ENCODE data around the gene RAB13. TPM values are rescaled to one million over a fixed set of nuclear protein-coding genes. Genes with fewer than 3 reads are reported as not detected.

The RAB13 gene
- total RNA-seq, 4 donors from 2014 or later, result 41.1 to 56.3 (median 46.6) TPM

DNA sequence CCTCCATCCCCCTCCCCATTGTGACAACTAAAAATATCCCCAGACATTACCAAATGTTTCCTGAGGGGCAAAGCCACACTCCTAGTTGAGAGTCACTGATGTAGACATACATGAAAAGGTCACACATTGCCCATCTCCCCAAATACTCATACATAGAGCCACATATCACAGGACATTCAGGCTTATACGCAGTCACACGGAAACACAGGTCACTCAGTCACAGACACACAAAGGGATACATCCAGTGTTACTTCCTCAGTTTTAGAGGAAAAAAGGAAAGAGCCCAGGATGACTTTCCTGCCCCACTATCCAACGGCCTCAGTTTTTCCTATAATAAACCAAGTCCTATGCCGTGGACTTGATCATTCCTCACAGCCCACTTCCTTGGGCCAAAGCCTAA lies 24.7 kb downstream of the RAB13 start:
- Histone ChIP-seq H3K4me3 (peak overlapping the region in 1 of 4 donors; percentile 92), H3K27ac (replicated peaks in 1 of 4) (peak overlapping the region; percentile 94 to 96 (median 95)), H3K36me3 (peaks cover 0 to 21% (median 19%) of the 10 kb centered on the region in 4 donors), H3K27me3 (no peaks in the 10 kb centered on the region), H3K9me3 (no peaks in the 10 kb centered on the region), H3K4me1 (peaks cover 61 to 78% (median 71%) of the 10 kb centered on the region in 4 donors)
- DNase-seq (ENCODE audit: extremely low spot score), result no peak
- intact Hi-C loops (cut with DNase I), result no loop called here
- 87% methylated on average over 4 of the region's 4 CpGs for WGBS
- TF ChIP-seq EP300 (IDR thresholded peaks at IDR 0.05) (no peak), POLR2AphosphoS5 (IDR thresholded peaks at IDR 0.05) (no peak), CTCF (IDR thresholded peaks at IDR 0.05) (no peak), POLR2A (IDR thresholded peaks at IDR 0.05; ENCODE audit: low read depth) (no peak)

GRCh38 chr1:153960206-153960605 lies 25.9 kb downstream of the RAB13 start:
- intact Hi-C loops (cut with DNase I), result no loop called here
- TF ChIP-seq EP300 (IDR thresholded peaks at IDR 0.05) (no peak), POLR2AphosphoS5 (IDR thresholded peaks at IDR 0.05) (no peak), POLR2A (IDR thresholded peaks at IDR 0.05; ENCODE audit: low read depth) (no peak), CTCF (IDR thresholded peaks at IDR 0.05) (no peak)
- DNase-seq (ENCODE audit: extremely low spot score), result no peak
- Histone ChIP-seq H3K9me3 (no peaks in the 10 kb centered on the region), H3K27me3 (no peaks in the 10 kb centered on the region), H3K4me1 (peaks cover 65 to 78% (median 72%) of the 10 kb centered on the region in 4 donors), H3K4me3 (no peak overlapping the region), H3K36me3 (peaks cover 0 to 21% (median 19%) of the 10 kb centered on the region in 4 donors), H3K27ac (replicated peaks in 1 of 4) (peak overlapping the region; percentile 91 to 96 (median 95))
- 89% methylated on average over 4 of the region's 11 CpGs for WGBS

DNA sequence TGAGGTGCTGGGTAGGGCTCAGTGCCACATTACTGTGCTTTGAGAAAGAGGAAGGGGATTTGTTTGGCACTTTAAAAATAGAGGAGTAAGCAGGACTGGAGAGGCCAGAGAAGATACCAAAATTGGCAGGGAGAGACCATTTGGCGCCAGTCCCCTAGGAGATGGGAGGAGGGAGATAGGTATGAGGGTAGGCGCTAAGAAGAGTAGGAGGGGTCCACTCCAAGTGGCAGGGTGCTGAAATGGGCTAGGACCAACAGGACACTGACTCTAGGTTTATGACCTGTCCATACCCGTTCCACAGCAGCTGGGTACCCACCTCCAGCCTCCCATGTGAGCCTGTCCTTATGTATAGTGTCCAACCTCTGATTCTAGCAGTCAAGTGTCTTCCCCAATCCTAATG lies 26.7 kb downstream of the RAB13 start:
- intact Hi-C loops (cut with DNase I), result no loop called here
- no peak for DNase-seq (ENCODE audit: extremely low spot score)
- Histone ChIP-seq H3K36me3 (peaks cover 0 to 27% (median 23%) of the 10 kb centered on the region in 4 donors), H3K27ac (replicated peaks in 1 of 4) (peak overlapping the region; percentile 91 to 96 (median 95)), H3K4me1 (peaks cover 61 to 80% (median 73%) of the 10 kb centered on the region in 4 donors), H3K4me3 (no peak overlapping the region), H3K9me3 (no peaks in the 10 kb centered on the region), H3K27me3 (no peaks in the 10 kb centered on the region)
- TF ChIP-seq POLR2AphosphoS5 (IDR thresholded peaks at IDR 0.05) (no peak), EP300 (IDR thresholded peaks at IDR 0.05) (no peak), POLR2A (IDR thresholded peaks at IDR 0.05; ENCODE audit: low read depth) (no peak), CTCF (IDR thresholded peaks at IDR 0.05) (no peak)
- WGBS, result 65% methylated on average over 3 of the region's 3 CpGs

- Histone ChIP-seq H3K9me3 (no peaks in the 10 kb centered on the region), H3K27ac (replicated peaks in 1 of 4) (peak overlapping the region; percentile 91 to 96 (median 95)), H3K4me1 (peaks cover 56 to 80% (median 70%) of the 10 kb centered on the region in 4 donors), H3K27me3 (no peaks in the 10 kb centered on the region), H3K36me3 (peaks cover 4 to 31% (median 29%) of the 10 kb centered on the region in 4 donors), H3K4me3 (peak overlapping the region; percentile 80 to 95 (median 91))
- WGBS, result 15% methylated on average over 4 of the region's 4 CpGs
- no peak for DNase-seq (ENCODE audit: extremely low spot score)
- intact Hi-C loops (cut with DNase I), result no loop called here
- TF ChIP-seq POLR2A (IDR thresholded peaks at IDR 0.05; ENCODE audit: low read depth) (no peak), POLR2AphosphoS5 (IDR thresholded peaks at IDR 0.05) (no peak), EP300 (IDR thresholded peaks at IDR 0.05) (no peak), CTCF (IDR thresholded peaks at IDR 0.05) (no peak)
Measured at GRCh38 chr1:153958961-153959260, 27.2 kb downstream of the RAB13 start.

Data from esophagus muscularis mucosa (tissue), 4 donors.